Activated CD4-positive, alpha-beta T cell treated with anti-CD3 and anti-CD28 coated beads for 48 hours (primary cell): Measurements from ENCODE around the gene MFAP3.
"Not testable (repeated sequence)": the region's sequence is repeated elsewhere in the genome, so short reads cannot be mapped to it uniquely, and the experiment has no call there.

Experiments used
- DNase-seq: peaks from one replicate; pipeline ENCODE4 v3.0.0-alpha.2; 2020

Gene MFAP3

GRCh38 chr5:154055201-154055600, 16.4 kb downstream of the MFAP3 start:
- DNase-seq, result no peak

GRCh38 chr5:154058055-154059038, 19.6 kb downstream of the MFAP3 start:
- DNase-seq, result no peak

- no peak for DNase-seq
These were observed 20.3 kb downstream of the MFAP3 start for GRCh38 chr5:154059039-154059430.

GRCh38 chr5:154059583-154059982, 20.8 kb downstream of the MFAP3 start:
- DNase-seq, result no peak

GRCh38 chr5:154060606-154061005, 21.8 kb downstream of the MFAP3 start:
- DNase-seq, result no peak

GRCh38 chr5:154063372-154063771, 24.6 kb downstream of the MFAP3 start:
- no peak for DNase-seq

- DNase-seq, result no peak
These were observed 27.2 kb downstream of the MFAP3 start for GRCh38 chr5:154065971-154066370.

- DNase-seq, result not testable (repeated sequence)
These were observed 31.1 kb downstream of the MFAP3 start for GRCh38 chr5:154069854-154070253.

- no peak for DNase-seq
These were observed 33.1 kb downstream of the MFAP3 start for GRCh38 chr5:154071799-154072413.

- DNase-seq, result peak; percentile 89
These were observed 33.8 kb downstream of the MFAP3 start for GRCh38 chr5:154072414-154073171.

- DNase-seq, result no peak
These were observed 37.6 kb downstream of the MFAP3 start for GRCh38 chr5:154076240-154076922.

GRCh38 chr5:154077696-154078095, 38.9 kb downstream of the MFAP3 start:
- no peak for DNase-seq

GRCh38 chr5:154078272-154078671, 39.5 kb downstream of the MFAP3 start:
- DNase-seq, result no peak

GRCh38 chr5:154081246-154081645, 42.5 kb downstream of the MFAP3 start:
- no peak for DNase-seq

GRCh38 chr5:154084062-154084639, 45.4 kb downstream of the MFAP3 start:
- no peak for DNase-seq

- no peak for DNase-seq
These were observed 47.4 kb downstream of the MFAP3 start for GRCh38 chr5:154086146-154086545.

GRCh38 chr5:154086641-154087040, 47.9 kb downstream of the MFAP3 start:
- no peak for DNase-seq

- DNase-seq, result no peak
These were observed 48.5 kb downstream of the MFAP3 start for GRCh38 chr5:154087260-154087659.

- DNase-seq, result no peak
These were observed 50.0 kb downstream of the MFAP3 start for GRCh38 chr5:154088801-154089200.

- no peak for DNase-seq
These were observed 51.9 kb downstream of the MFAP3 start for GRCh38 chr5:154090656-154091055.

- DNase-seq, result no peak
These were observed 53.8 kb downstream of the MFAP3 start for GRCh38 chr5:154092356-154093141.

- DNase-seq, result no peak
These were observed 54.4 kb downstream of the MFAP3 start for GRCh38 chr5:154093142-154093532.
